Measurements from ENCODE around the gene ECE2. TPM values are rescaled to one million over a fixed set of nuclear protein-coding genes. Genes with fewer than 3 reads are reported as not detected.
A peak's percentile ranks its signal among the peaks of the same experiment; 100 is the strongest.

ECE2 gene
- polyA plus RNA-seq, 1 donor from 2014 or later = not detected

DNA sequence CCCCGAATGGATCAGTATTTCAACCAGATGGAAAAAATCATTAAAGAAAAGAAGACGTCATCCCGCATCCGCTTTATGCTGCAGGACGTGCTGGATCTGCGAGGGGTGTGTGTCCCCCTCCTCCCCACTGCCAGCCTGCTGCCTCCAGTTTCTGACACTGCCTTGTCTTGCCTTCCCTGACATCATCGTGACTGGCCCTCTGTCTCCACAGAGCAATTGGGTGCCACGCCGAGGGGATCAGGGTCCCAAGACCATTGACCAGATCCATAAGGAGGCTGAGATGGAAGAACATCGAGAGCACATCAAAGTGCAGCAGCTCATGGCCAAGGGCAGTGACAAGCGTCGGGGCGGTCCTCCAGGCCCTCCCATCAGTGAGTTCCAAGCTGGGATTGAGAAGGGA is 49.4 kb downstream of the ECE2 start:
- Mint-ChIP-seq H3K4me1 (peaks cover 0 to 3% (median 0%) of the 10 kb centered on the region in 3 donors), H3K36me3 (peaks cover 5% of the 10 kb centered on the region), H3K27ac (no peak overlapping the region), H3K4me3 (no peak overlapping the region), H3K9me3 (no peaks in the 10 kb centered on the region), H3K27me3 (no peaks in the 10 kb centered on the region)

DNA sequence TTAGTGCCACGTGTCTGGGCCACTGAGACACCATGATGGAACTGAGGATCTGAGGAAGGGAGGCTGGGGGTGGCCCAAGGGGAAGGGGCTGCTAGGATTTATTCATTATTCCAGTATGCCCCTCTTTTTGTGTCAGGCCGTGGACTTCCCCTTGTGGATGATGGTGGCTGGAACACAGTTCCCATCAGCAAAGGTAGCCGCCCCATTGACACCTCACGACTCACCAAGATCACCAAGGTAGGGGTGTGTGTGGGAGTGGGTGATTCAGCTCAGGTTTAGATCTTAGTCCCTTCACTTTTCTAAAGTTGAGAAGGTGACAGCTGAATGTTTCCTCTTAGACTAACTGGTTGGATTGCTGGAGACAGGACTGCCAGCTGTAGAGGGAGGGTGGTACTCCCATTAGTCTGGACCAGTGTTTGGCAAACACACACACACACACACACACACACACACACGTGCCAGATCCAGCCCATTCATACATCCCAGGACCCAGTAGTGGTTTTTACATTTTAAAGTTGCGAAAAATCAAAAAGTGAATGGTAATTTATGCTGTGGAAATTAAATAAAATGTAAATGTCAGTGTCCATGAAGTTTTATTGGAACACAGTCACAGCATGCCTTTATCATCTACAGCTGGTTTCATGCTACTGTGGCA is 50.0 kb downstream of the ECE2 start:
- Mint-ChIP-seq H3K36me3 (peaks cover 5% of the 10 kb centered on the region), H3K9me3 (no peaks in the 10 kb centered on the region), H3K4me3 (no peak overlapping the region), H3K27ac (no peak overlapping the region), H3K4me1 (peaks cover 0 to 3% (median 0%) of the 10 kb centered on the region in 3 donors), H3K27me3 (no peaks in the 10 kb centered on the region)

DNA sequence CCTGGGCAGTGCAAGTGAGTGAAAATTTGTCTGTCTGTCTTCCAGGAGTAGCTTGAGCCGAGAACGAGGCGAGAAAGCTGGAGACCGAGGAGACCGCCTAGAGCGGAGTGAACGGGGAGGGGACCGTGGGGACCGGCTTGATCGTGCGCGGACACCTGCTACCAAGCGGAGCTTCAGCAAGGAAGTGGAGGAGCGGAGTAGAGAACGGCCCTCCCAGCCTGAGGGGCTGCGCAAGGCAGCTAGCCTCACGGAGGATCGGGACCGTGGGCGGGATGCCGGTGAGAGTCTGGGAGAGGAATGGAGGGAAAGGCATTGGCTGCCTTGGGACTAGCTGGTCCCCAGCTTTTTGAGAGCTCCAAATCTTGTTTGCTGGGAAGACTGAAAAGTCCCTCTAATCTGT is 51.3 kb downstream of the ECE2 start:
- no peaks in the 10 kb centered on the region for H3K9me3 Mint-ChIP-seq
- H3K4me1 Mint-ChIP-seq = peaks cover 0 to 2% (median 0%) of the 10 kb centered on the region in 3 donors
- H3K27me3 Mint-ChIP-seq = no peaks in the 10 kb centered on the region
- H3K4me3 Mint-ChIP-seq = peak overlapping the region in 1 of 4 donors; percentile 44
- peaks cover 5% of the 10 kb centered on the region for H3K36me3 Mint-ChIP-seq
- peak overlapping the region; percentile 36 to 67 (median 60) for H3K27ac Mint-ChIP-seq

DNA sequence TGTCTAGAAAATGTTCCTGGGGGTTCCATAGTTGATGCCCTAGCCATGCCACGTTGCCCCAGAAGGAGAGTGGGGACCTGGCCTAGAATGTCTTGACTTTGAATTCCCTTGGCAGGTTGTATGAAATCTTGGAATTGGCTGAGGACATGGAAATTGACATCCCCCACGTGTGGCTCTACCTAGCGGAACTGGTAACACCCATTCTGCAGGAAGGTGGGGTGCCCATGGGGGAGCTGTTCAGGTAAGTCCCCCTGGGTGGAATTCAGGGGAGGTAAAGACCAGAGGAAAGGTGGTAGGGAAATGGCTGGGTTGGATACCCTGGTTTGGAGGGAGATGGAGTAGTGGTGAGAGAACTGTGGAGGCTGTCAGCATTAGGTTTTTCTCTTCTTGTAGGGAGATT is 52.7 kb downstream of the ECE2 start:
- Mint-ChIP-seq H3K36me3 (peaks cover 5% of the 10 kb centered on the region), H3K27me3 (no peaks in the 10 kb centered on the region), H3K27ac (peak overlapping the region in 2 of 3 donors; percentile 74 to 89), H3K4me1 (peaks cover 0 to 3% (median 0%) of the 10 kb centered on the region in 3 donors), H3K4me3 (no peak overlapping the region), H3K9me3 (no peaks in the 10 kb centered on the region)

DNA sequence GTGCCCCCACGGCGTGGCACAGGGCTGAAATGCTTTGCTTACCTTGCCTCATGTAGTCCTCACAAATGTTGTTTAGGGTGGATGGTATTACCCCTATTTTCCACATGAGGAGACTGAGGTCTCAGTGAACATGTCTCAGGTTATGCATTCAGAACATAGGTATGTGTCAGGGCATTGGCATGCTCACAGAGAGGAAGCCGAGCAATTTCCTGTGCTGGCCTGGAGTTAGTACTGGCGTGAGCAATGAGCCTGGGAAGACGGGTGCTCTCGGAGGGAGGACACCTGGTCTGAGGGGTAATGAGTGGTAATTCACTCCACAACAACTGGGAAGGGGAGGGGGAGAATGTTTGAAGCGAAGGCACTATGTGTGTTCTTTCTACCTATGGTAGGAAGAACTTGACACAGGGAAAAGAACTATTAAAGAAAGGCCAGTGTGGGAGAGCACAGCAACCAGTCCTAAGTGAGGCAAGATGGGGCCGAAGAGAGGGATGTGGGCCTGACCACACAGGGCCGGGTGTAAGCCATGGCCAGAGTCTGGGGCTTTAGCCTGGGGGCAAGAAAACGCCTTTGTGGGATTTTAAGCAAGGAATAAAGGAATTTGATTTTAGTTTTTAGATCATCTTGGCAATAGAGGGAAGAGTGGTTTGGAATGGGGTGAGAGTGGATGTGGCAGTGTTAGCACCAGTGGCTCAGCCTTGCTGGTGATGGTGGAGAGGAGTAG is 56.7 kb downstream of the ECE2 start:
- peaks cover 6% of the 10 kb centered on the region for H3K36me3 Mint-ChIP-seq
- H3K27me3 Mint-ChIP-seq = no peaks in the 10 kb centered on the region
- no peaks in the 10 kb centered on the region for H3K9me3 Mint-ChIP-seq
- peak overlapping the region in 1 of 4 donors; percentile 67 for H3K4me3 Mint-ChIP-seq
- peaks cover 5 to 17% (median 14%) of the 10 kb centered on the region in 3 donors for H3K4me1 Mint-ChIP-seq
- peak overlapping the region in 2 of 3 donors; percentile 11 to 25 for H3K27ac Mint-ChIP-seq

DNA sequence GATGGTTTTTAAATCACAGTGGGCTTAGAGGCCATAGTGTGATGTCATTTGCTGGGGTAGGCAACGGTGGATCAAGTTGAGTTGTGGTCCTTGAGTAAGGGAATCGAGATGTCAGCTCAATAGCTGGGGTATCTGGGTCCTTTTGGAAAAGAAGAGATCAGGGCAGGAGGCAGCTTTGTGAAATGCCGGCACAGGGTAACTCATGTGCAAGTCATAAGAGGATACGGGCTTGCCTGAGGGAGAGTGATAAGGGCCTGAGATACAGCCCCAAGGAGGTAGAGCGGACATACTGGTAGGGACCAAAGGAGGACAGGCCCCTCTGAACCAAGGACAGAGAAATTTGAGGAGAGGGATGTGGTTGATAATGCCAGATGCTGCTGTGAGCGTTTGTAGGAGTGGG is 57.4 kb downstream of the ECE2 start:
- H3K9me3 Mint-ChIP-seq = no peaks in the 10 kb centered on the region
- H3K4me3 Mint-ChIP-seq = peak overlapping the region in 1 of 4 donors; percentile 67
- H3K27ac Mint-ChIP-seq = peak overlapping the region in 2 of 3 donors; percentile 11 to 96
- H3K36me3 Mint-ChIP-seq = peaks cover 6% of the 10 kb centered on the region
- no peaks in the 10 kb centered on the region for H3K27me3 Mint-ChIP-seq
- H3K4me1 Mint-ChIP-seq = peaks cover 5 to 21% (median 17%) of the 10 kb centered on the region in 3 donors

DNA sequence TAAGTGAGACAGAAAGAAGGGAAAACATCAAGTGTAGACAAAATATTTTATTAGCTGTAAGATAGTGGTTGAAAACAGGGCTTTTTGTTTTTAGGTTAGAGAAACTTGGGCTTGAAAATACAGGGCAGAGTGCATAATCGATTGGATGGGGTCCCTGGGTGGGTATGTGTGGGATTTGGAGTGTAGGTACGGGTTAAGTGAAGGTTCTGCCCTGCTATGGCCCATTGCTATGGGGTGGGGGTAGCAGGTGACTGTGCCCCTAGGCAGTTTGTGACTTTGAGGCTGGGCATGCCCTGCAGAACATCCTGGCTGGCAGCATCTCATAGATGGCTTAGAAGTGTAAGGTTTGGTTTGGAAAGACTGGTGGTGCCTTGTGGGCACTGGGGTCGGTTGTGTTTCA is 57.9 kb downstream of the ECE2 start:
- peak overlapping the region in 1 of 4 donors; percentile 67 for H3K4me3 Mint-ChIP-seq
- H3K9me3 Mint-ChIP-seq = no peaks in the 10 kb centered on the region
- no peaks in the 10 kb centered on the region for H3K27me3 Mint-ChIP-seq
- H3K27ac Mint-ChIP-seq = peak overlapping the region; percentile 59 to 96 (median 94)
- peaks cover 4% of the 10 kb centered on the region for H3K36me3 Mint-ChIP-seq
- peaks cover 5 to 21% (median 17%) of the 10 kb centered on the region in 3 donors for H3K4me1 Mint-ChIP-seq

DNA sequence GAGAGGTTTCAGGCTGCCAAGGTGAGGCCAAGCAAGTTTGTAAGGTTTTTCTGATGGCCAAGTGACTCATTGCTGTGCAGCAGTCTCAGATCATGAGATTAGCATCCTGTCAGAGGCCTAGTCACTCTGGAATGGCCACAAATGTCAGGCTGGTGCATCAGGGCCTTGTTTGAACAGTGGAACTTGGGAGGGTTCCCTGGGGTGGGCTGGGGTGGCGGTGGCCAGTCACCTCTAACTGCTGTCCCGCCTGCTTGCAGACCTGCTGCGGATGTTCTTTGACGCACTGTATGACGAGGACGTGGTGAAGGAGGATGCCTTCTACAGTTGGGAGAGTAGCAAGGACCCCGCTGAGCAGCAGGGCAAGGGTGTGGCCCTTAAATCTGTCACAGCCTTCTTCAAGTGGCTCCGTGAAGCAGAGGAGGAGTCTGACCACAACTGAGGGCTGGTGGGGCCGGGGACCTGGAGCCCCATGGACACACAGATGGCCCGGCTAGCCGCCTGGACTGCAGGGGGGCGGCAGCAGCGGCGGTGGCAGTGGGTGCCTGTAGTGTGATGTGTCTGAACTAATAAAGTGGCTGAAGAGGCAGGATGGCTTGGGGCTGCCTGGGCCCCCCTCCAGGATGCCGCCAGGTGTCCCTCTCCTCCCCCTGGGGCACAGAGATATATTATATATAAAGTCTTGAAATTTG is 58.8 kb downstream of the ECE2 start:
- peak overlapping the region in 3 of 4 donors; percentile 5 to 81 (median 54) for H3K4me3 Mint-ChIP-seq
- peak overlapping the region; percentile 94 to 96 (median 95) for H3K27ac Mint-ChIP-seq
- no peaks in the 10 kb centered on the region for H3K27me3 Mint-ChIP-seq
- H3K4me1 Mint-ChIP-seq = peaks cover 5 to 21% (median 17%) of the 10 kb centered on the region in 3 donors
- no peaks in the 10 kb centered on the region for H3K9me3 Mint-ChIP-seq
- peaks cover 4% of the 10 kb centered on the region for H3K36me3 Mint-ChIP-seq

DNA sequence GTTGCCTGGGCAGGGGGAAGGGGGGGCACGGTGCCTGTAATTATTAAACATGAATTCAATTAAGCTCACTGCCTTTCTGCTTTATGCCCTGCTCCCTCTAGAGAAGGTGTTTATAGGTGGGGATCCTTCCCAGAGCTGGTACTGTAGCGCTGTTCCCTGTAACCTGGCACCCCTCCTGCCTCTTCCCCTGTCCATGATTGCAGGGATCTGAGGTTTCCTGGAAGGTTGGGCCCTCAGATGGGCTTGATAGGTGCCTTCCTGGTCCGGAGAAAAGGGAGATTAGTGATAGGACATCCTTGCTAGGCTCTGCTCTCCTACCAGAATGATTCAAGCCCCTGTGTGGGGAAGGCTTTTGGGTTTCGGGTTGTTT is 59.5 kb downstream of the ECE2 start:
- peaks cover 2% of the 10 kb centered on the region for H3K36me3 Mint-ChIP-seq

DNA sequence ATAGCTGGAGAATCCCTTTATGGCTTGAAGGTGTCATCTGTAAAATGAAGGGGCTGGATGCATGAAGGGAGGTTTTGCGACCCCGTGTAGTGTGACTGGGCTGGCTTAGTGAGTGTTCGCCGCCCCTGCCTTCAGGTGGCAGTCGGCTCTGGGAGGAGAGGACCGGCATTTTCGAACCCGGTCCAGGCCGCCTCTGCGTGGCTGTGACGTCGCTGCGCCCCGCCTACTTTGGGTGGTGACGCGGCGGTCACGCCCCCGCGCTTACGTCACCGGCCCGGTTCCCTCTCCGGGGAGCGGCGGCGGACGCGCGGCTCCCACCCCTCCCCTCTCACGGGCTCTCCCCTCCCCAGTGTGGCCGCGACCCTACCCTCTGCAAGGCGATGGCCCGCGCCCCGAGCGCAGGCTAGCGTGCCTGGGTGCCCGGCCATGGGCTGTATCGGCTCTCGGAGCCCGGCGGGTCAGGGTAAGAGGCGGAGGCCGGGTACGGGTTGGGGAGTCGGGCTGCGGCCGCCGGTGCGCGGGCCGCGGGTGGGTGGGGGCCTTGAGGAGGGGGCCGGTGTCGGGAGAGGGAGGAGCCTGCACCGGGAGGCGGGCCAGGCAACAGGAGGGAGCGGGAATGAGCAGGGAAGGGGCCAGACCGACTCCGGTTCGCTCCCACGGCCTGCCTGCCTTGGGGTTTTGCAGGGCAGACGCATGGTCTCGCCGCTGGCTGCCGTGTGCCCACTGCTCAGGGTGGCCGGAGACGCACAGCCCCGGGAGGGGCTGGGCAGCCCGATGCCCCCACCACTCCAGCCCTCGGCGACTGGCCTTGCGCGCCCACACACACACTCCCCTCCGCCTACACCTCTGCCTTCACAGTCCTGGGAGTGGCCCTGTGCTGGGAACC is 60.1 kb downstream of the ECE2 start:
- peaks cover 5 to 21% (median 17%) of the 10 kb centered on the region in 3 donors for H3K4me1 Mint-ChIP-seq

More for the DNA sequence above, 59.5 kb downstream of the ECE2 start:
- H3K4me3 Mint-ChIP-seq = peak overlapping the region; percentile 81 to 96 (median 90)
- H3K27me3 Mint-ChIP-seq = no peaks in the 10 kb centered on the region
- H3K4me1 Mint-ChIP-seq = peaks cover 5 to 21% (median 17%) of the 10 kb centered on the region in 3 donors
- H3K27ac Mint-ChIP-seq = peak overlapping the region; percentile 94 to 96 (median 95)
- H3K9me3 Mint-ChIP-seq = no peaks in the 10 kb centered on the region

DNA sequence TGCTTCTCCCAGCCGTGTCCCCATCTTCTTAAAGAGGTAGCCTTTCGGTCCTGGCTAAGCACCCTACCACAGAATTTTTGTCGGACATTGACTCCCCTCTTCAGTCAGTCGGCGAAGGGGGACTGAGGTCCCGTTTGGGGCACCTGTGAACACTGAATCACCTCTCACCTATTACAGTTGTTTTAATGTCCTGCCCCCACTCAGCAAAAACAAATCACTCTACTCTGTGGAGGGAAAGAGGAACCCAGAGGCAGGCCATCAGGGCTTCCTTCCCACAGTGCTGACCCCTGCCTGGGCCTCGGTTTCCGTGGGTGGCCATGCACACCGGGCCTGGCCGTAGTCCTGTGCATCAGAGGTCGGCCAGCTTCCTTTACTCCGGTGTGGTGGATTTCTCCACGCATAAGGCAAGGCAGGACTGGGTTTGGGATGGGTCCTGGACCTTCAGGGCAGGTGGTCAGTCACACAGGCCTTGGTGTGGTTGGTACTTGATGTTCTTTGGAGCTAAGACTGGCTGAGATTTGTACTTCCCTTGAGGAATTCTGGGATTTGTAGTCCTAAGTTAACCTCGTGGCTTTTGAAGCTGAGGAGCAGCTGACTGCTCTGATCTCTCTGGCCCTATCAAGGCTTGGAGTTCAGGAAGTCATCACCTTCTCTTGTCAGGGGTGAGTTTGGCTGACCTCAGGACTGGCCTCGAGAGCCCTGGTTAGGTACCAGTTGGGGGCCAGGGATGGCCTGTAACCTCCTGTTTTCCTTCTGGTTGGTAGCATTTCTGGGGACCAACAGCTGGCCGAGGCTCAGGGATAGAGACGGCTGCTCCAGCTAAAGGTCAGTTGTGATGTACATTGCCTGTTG is 61.0 kb downstream of the ECE2 start:
- Mint-ChIP-seq H3K9me3 (no peaks in the 10 kb centered on the region), H3K27ac (peak overlapping the region; percentile 61 to 92 (median 87)), H3K36me3 (peaks cover 8% of the 10 kb centered on the region), H3K4me1 (peaks cover 5 to 23% (median 17%) of the 10 kb centered on the region in 3 donors), H3K27me3 (no peaks in the 10 kb centered on the region), H3K4me3 (peak overlapping the region; percentile 83 to 96 (median 90))

More for the DNA sequence above, 60.1 kb downstream of the ECE2 start:
- Mint-ChIP-seq H3K27ac (peak overlapping the region; percentile 94 to 96 (median 95)), H3K27me3 (no peaks in the 10 kb centered on the region), H3K36me3 (peaks cover 6% of the 10 kb centered on the region), H3K4me3 (peak overlapping the region; percentile 83 to 96 (median 90)), H3K9me3 (no peaks in the 10 kb centered on the region)

DNA sequence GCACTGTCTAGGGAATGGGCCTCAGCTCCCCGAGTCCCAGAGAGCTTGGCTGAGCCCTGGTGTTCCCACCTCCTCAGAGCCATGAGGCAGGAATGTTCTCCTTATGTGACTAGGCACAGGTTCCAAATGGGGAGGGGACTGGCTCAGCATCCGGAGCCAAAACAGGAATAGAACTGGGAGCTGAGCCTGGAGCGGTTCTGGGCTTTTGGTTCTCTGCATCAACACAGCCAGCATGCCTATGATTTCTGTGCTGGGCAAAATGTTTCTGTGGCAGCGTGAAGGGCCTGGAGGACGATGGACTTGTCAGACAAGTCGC is 61.5 kb downstream of the ECE2 start, which contains the start of gene FAM131A:
FAM131A (plus strand) TSS at position 202 of the 316 bp plus-strand sequence; CDS start at position 233, 31 bp downstream.
- Mint-ChIP-seq H3K27ac (peak within 1 kb of the TSS; percentile 61 to 92 (median 87)), H3K27me3 (no peaks in the 10 kb centered on the region), H3K4me1 (peaks cover 5 to 23% (median 17%) of the 10 kb centered on the region in 3 donors), H3K4me3 (peak within 1 kb of the TSS; percentile 83 to 96 (median 90)), H3K36me3 (peaks cover 8% of the 10 kb centered on the region), H3K9me3 (no peaks in the 10 kb centered on the region)

DNA sequence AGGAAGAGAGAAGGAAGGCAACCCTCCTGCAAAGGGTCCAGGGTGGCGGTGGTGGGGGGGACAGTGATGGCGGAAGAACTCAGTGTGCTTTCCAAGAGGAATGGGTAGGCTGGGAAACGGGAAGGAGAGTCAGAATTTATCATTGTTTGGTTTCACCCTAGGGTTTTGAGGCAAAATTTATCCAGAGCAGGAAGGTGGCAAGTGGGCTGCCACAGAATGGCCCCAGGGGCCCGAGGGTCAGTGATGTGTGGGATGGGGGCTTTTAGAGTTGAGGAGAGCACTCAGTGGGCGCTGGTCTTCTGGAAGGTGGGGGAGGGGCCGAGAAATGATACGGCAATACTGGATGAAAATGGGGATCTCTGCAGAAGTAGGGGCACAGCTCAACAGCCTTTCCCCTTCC is 62.2 kb downstream of the ECE2 start:
- Mint-ChIP-seq H3K4me3 (peak overlapping the region in 3 of 4 donors; percentile 79 to 83 (median 83)), H3K4me1 (peaks cover 5 to 22% (median 17%) of the 10 kb centered on the region in 3 donors), H3K9me3 (no peaks in the 10 kb centered on the region), H3K27ac (peak overlapping the region in 2 of 3 donors; percentile 15 to 87), H3K36me3 (peaks cover 8% of the 10 kb centered on the region), H3K27me3 (no peaks in the 10 kb centered on the region)

Measured in IgD-negative memory B cell (primary cell).